ENCODE results near the gene RELL1. TPM values are rescaled to one million over a fixed set of nuclear protein-coding genes. Genes with fewer than 3 reads are reported as not detected.

Gene RELL1
- polyA plus RNA-seq, 4 donors: 0.89 to 23.1 (median 4.2) TPM

- no peak for DNase-seq
- no peak for FAIRE-seq
- WGBS, 3 donors: 66 to 79% (median 69%) methylated on average over 5 of the region's 5 CpGs
Measured at GRCh38 chr4:37615059-37615719, 71.0 kb downstream of the RELL1 start.

GRCh38 chr4:37612811-37613210, 73.4 kb downstream of the RELL1 start:
- H3K4me3 ChIP-seq (ENCODE audit: low read depth in 1 of 3, low read length in 3 of 3): no peak overlapping the region
- WGBS, 3 donors: 56 to 97% (median 88%) methylated on average over 1 of the region's 1 CpG
- no peaks in the 10 kb centered on the region for H3K4me1 ChIP-seq (ENCODE audit: control insufficient read depth in 3 of 3, insufficient read depth in 2 of 3, low read depth in 1 of 3, low read length in 2 of 3)
- no peaks in the 10 kb centered on the region for H3K27me3 ChIP-seq (ENCODE audit: control insufficient read depth in 3 of 3, insufficient read depth in 3 of 3, low read length in 3 of 3)
- peaks cover 0 to 11% of the 10 kb centered on the region in 2 donors for H3K9me3 ChIP-seq (ENCODE audit: control insufficient read depth in 2 of 2, insufficient read depth in 1 of 2, low read depth in 1 of 2, low read length in 1 of 2)
- FAIRE-seq: no peak
- H3K27ac ChIP-seq (ENCODE audit: low read depth in 1 of 3, low read length in 2 of 3): no peak overlapping the region
- DNase-seq: no peak
- peaks cover 2 to 15% (median 8%) of the 10 kb centered on the region in 3 donors for H3K36me3 ChIP-seq (ENCODE audit: control insufficient read depth in 3 of 3, insufficient read depth in 2 of 3, low read depth in 1 of 3, low read length in 3 of 3)

More at GRCh38 chr4:37615059-37615719, 71.0 kb downstream of the RELL1 start:
- Histone ChIP-seq H3K4me1 (ENCODE audit: control insufficient read depth in 3 of 3, insufficient read depth in 2 of 3, low read depth in 1 of 3, low read length in 2 of 3) (no peaks in the 10 kb centered on the region), H3K9me3 (ENCODE audit: control insufficient read depth in 2 of 2, insufficient read depth in 1 of 2, low read depth in 1 of 2, low read length in 1 of 2) (no peaks in the 10 kb centered on the region), H3K27me3 (ENCODE audit: control insufficient read depth in 3 of 3, insufficient read depth in 3 of 3, low read length in 3 of 3) (no peaks in the 10 kb centered on the region), H3K36me3 (ENCODE audit: control insufficient read depth in 3 of 3, insufficient read depth in 2 of 3, low read depth in 1 of 3, low read length in 3 of 3) (peaks cover 0 to 21% (median 8%) of the 10 kb centered on the region in 3 donors), H3K27ac (ENCODE audit: low read depth in 1 of 3, low read length in 2 of 3) (no peak overlapping the region), H3K4me3 (ENCODE audit: low read depth in 1 of 3, low read length in 3 of 3) (no peak overlapping the region)

DNA sequence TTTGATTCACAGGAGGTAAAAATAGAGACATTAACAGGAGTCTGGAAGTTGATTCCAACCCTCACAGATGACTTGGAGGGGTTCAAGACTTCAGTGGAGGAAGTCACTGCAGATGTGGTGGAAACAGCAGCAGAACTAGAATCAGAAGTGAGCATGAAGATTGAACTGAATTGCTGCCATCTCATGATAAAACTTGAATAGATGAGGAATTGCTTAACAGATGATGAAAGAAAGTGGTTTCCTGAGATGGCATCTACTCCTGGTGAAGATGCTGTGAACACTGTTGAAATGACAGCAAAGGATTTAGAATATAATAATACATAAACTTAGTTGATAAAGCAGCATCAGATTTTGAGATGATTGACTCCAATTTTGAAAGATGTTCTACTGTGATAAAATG, 76.5 kb downstream of the RELL1 start:
- no peak overlapping the region for H3K4me3 ChIP-seq (ENCODE audit: low read depth in 1 of 3, low read length in 3 of 3)
- FAIRE-seq (no peak), DNase-seq (no peak)
- no peak overlapping the region for H3K27ac ChIP-seq (ENCODE audit: low read depth in 1 of 3, low read length in 2 of 3)
- no peaks in the 10 kb centered on the region for H3K27me3 ChIP-seq (ENCODE audit: control insufficient read depth in 3 of 3, insufficient read depth in 3 of 3, low read length in 3 of 3)
- no peaks in the 10 kb centered on the region for H3K4me1 ChIP-seq (ENCODE audit: control insufficient read depth in 3 of 3, insufficient read depth in 2 of 3, low read depth in 1 of 3, low read length in 2 of 3)
- H3K36me3 ChIP-seq (ENCODE audit: control insufficient read depth in 3 of 3, insufficient read depth in 2 of 3, low read depth in 1 of 3, low read length in 3 of 3): peaks cover 2 to 13% (median 2%) of the 10 kb centered on the region in 3 donors
- peaks cover 0 to 11% of the 10 kb centered on the region in 2 donors for H3K9me3 ChIP-seq (ENCODE audit: control insufficient read depth in 2 of 2, insufficient read depth in 1 of 2, low read depth in 1 of 2, low read length in 1 of 2)

DNA sequence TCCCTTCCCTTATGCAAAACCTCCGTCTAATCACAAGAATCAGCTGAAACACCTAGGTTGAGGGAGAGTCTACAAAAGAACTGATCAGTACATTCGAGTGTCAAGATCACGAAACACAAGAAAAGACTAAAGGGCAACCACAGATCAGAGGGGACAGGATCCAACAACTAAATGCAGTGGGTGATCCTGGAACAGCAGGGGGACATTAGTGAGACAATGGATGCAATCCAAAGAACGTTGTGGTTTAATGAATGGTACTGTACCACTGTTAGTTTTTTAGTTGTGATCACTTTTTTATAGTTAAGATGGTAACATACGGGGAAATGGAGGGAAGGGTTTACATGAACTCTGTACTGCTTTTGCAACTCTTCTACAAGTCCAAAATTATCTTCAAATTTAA, 79.2 kb downstream of the RELL1 start:
- no peak for FAIRE-seq
- 84 to 92% (median 90%) methylated on average over 5 of the region's 5 CpGs for WGBS, 3 donors
- Histone ChIP-seq H3K9me3 (ENCODE audit: control insufficient read depth in 2 of 2, insufficient read depth in 1 of 2, low read depth in 1 of 2, low read length in 1 of 2) (peaks cover 0 to 11% of the 10 kb centered on the region in 2 donors), H3K4me3 (ENCODE audit: low read depth in 1 of 3, low read length in 3 of 3) (no peak overlapping the region), H3K36me3 (ENCODE audit: control insufficient read depth in 3 of 3, insufficient read depth in 2 of 3, low read depth in 1 of 3, low read length in 3 of 3) (peaks cover 2 to 7% (median 2%) of the 10 kb centered on the region in 3 donors), H3K27ac (ENCODE audit: low read depth in 1 of 3, low read length in 2 of 3) (no peak overlapping the region), H3K27me3 (ENCODE audit: control insufficient read depth in 3 of 3, insufficient read depth in 3 of 3, low read length in 3 of 3) (no peaks in the 10 kb centered on the region), H3K4me1 (ENCODE audit: control insufficient read depth in 3 of 3, insufficient read depth in 2 of 3, low read depth in 1 of 3, low read length in 2 of 3) (peaks cover 0 to 14% (median 0%) of the 10 kb centered on the region in 3 donors)
- no peak for DNase-seq

- no peak overlapping the region for H3K27ac ChIP-seq (ENCODE audit: low read depth in 1 of 3, low read length in 2 of 3)
- DNase-seq (no peak), FAIRE-seq (no peak)
- H3K4me1 ChIP-seq (ENCODE audit: control insufficient read depth in 3 of 3, insufficient read depth in 2 of 3, low read depth in 1 of 3, low read length in 2 of 3): peaks cover 0 to 24% (median 2%) of the 10 kb centered on the region in 3 donors
- no peaks in the 10 kb centered on the region for H3K27me3 ChIP-seq (ENCODE audit: control insufficient read depth in 3 of 3, insufficient read depth in 3 of 3, low read length in 3 of 3)
- no peak overlapping the region for H3K4me3 ChIP-seq (ENCODE audit: low read depth in 1 of 3, low read length in 3 of 3)
- peaks cover 0 to 11% of the 10 kb centered on the region in 2 donors for H3K9me3 ChIP-seq (ENCODE audit: control insufficient read depth in 2 of 2, insufficient read depth in 1 of 2, low read depth in 1 of 2, low read length in 1 of 2)
- H3K36me3 ChIP-seq (ENCODE audit: control insufficient read depth in 3 of 3, insufficient read depth in 2 of 3, low read depth in 1 of 3, low read length in 3 of 3): peaks cover 0 to 2% (median 0%) of the 10 kb centered on the region in 3 donors
Measured at GRCh38 chr4:37605843-37606565, 80.2 kb downstream of the RELL1 start.

DNA sequence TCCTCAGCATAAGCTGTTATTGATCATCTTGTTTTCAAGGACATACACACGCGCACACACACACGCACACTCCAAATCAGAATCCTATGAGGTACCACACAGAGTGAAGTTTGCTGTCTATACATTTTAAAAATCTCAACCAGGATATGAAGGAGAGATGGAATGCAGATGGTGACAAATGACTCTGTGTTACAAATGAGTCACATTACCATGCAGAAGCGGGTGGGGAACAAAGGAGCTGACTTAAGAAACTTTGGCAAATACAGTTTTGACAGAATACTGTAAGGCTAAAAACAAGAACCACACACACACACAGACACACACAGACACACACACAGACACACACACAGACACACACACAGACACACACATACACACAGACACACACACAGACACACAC, 81.7 kb downstream of the RELL1 start:
- 74 to 89% (median 85%) methylated on average over 4 of the region's 4 CpGs for WGBS, 3 donors
- no peaks in the 10 kb centered on the region for H3K27me3 ChIP-seq (ENCODE audit: control insufficient read depth in 3 of 3, insufficient read depth in 3 of 3, low read length in 3 of 3)
- H3K9me3 ChIP-seq (ENCODE audit: control insufficient read depth in 2 of 2, insufficient read depth in 1 of 2, low read depth in 1 of 2, low read length in 1 of 2): peaks cover 0 to 10% of the 10 kb centered on the region in 2 donors
- H3K27ac ChIP-seq (ENCODE audit: low read depth in 1 of 3, low read length in 2 of 3): no peak overlapping the region
- no peak for FAIRE-seq
- no peak overlapping the region for H3K4me3 ChIP-seq (ENCODE audit: low read depth in 1 of 3, low read length in 3 of 3)
- no peak for DNase-seq
- peaks cover 0 to under 1% (median 0%) of the 10 kb centered on the region in 3 donors for H3K36me3 ChIP-seq (ENCODE audit: control insufficient read depth in 3 of 3, insufficient read depth in 2 of 3, low read depth in 1 of 3, low read length in 3 of 3)
- peaks cover 0 to 31% (median 2%) of the 10 kb centered on the region in 3 donors for H3K4me1 ChIP-seq (ENCODE audit: control insufficient read depth in 3 of 3, insufficient read depth in 2 of 3, low read depth in 1 of 3, low read length in 2 of 3)

DNA sequence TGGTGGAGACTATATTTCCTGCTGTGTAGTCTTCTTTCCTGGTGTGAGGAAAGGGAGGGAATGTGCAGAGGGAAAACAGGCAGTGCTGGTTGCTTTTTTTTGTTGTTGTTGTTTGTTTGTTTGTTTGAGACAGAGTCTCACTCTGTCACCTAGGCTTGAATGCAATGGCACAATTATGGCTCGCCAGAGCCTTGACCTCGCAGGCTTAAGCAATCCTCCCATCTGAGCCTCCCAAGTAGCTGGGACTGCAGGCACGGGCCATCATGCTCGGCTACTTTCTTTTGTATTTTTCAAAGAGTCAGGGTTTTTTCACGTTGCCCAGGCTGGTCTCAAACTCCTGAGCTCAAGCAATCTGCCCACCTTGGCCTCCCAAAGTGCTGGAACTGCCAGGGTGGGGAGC, 82.5 kb downstream of the RELL1 start:
- no peak overlapping the region for H3K4me3 ChIP-seq (ENCODE audit: low read depth in 1 of 3, low read length in 3 of 3)
- peaks cover 0 to 2% of the 10 kb centered on the region in 2 donors for H3K9me3 ChIP-seq (ENCODE audit: control insufficient read depth in 2 of 2, insufficient read depth in 1 of 2, low read depth in 1 of 2, low read length in 1 of 2)
- FAIRE-seq: no peak
- H3K27ac ChIP-seq (ENCODE audit: low read depth in 1 of 3, low read length in 2 of 3): no peak overlapping the region
- 88 to 90% (median 89%) methylated on average over 5 of the region's 5 CpGs for WGBS, 3 donors
- peaks cover 0 to 36% (median 5%) of the 10 kb centered on the region in 3 donors for H3K4me1 ChIP-seq (ENCODE audit: control insufficient read depth in 3 of 3, insufficient read depth in 2 of 3, low read depth in 1 of 3, low read length in 2 of 3)
- no peaks in the 10 kb centered on the region for H3K27me3 ChIP-seq (ENCODE audit: control insufficient read depth in 3 of 3, insufficient read depth in 3 of 3, low read length in 3 of 3)
- no peaks in the 10 kb centered on the region for H3K36me3 ChIP-seq (ENCODE audit: control insufficient read depth in 3 of 3, insufficient read depth in 2 of 3, low read depth in 1 of 3, low read length in 3 of 3)
- no peak for DNase-seq

GRCh38 chr4:37603070-37603468, 83.1 kb downstream of the RELL1 start:
- H3K27ac ChIP-seq (ENCODE audit: low read depth in 1 of 3, low read length in 2 of 3): peak overlapping the region in 1 of 3 donors; percentile 24
- DNase-seq (peak; percentile 81 to 87), FAIRE-seq (no peak)
- no peaks in the 10 kb centered on the region for H3K36me3 ChIP-seq (ENCODE audit: control insufficient read depth in 3 of 3, insufficient read depth in 2 of 3, low read depth in 1 of 3, low read length in 3 of 3)
- H3K4me1 ChIP-seq (ENCODE audit: control insufficient read depth in 3 of 3, insufficient read depth in 2 of 3, low read depth in 1 of 3, low read length in 2 of 3): peaks cover 0 to 38% (median 5%) of the 10 kb centered on the region in 3 donors
- H3K27me3 ChIP-seq (ENCODE audit: control insufficient read depth in 3 of 3, insufficient read depth in 3 of 3, low read length in 3 of 3): no peaks in the 10 kb centered on the region
- 3 to 6% (median 6%) methylated on average over 10 of the region's 10 CpGs for WGBS, 3 donors
- no peak overlapping the region for H3K4me3 ChIP-seq (ENCODE audit: low read depth in 1 of 3, low read length in 3 of 3)
- H3K9me3 ChIP-seq (ENCODE audit: control insufficient read depth in 2 of 2, insufficient read depth in 1 of 2, low read depth in 1 of 2, low read length in 1 of 2): no peaks in the 10 kb centered on the region

All from small intestine (tissue), 7 donors.